Measurements from ENCODE around the gene SORL1-AS1.
A peak's percentile ranks its signal among the peaks of the same experiment; 100 is the strongest.

The SORL1-AS1 gene

GRCh38 chr11:121452609-121453150, at the start of gene SORL1-AS1:
SORL1-AS1 (minus strand) TSS chr11:121452967.
- Mint-ChIP-seq H3K9me3 (no peaks in the 10 kb centered on the region), H3K36me3 (no peaks in the 10 kb centered on the region), H3K4me3 (peak within 1 kb of the TSS; percentile 95), H3K27me3 (no peaks in the 10 kb centered on the region), H3K4me1 (ENCODE audit: low read depth in 2 of 2) (peaks cover 80 to 86% of the 10 kb centered on the region in 2 donors), H3K27ac (peak within 1 kb of the TSS; percentile 85 to 92)
- ATAC-seq (peak; percentile 60 to 66), DNase-seq (ENCODE audit: low spot score) (peak; percentile 72)

GRCh38 chr11:121500717-121501116, 48.0 kb upstream of the SORL1-AS1 start:
- ATAC-seq (no peak), DNase-seq (ENCODE audit: low spot score) (no peak)
- Mint-ChIP-seq H3K27ac (no peak overlapping the region), H3K4me1 (ENCODE audit: low read depth in 2 of 2) (peaks cover 25 to 30% of the 10 kb centered on the region in 2 donors), H3K4me3 (no peak overlapping the region), H3K9me3 (peaks cover 3% of the 10 kb centered on the region), H3K27me3 (no peaks in the 10 kb centered on the region), H3K36me3 (peaks cover 19% of the 10 kb centered on the region)

GRCh38 chr11:121500275-121500674, 47.5 kb upstream of the SORL1-AS1 start:
- H3K4me3 Mint-ChIP-seq, result no peak overlapping the region
- peaks cover 17% of the 10 kb centered on the region for H3K36me3 Mint-ChIP-seq
- no peaks in the 10 kb centered on the region for H3K27me3 Mint-ChIP-seq
- no peak for DNase-seq (ENCODE audit: low spot score)
- no peak for ATAC-seq
- H3K9me3 Mint-ChIP-seq, result peaks cover 3% of the 10 kb centered on the region
- peak overlapping the region in 1 of 2 donors; percentile 28 for H3K27ac Mint-ChIP-seq
- peaks cover 29 to 34% of the 10 kb centered on the region in 2 donors for H3K4me1 Mint-ChIP-seq (ENCODE audit: low read depth in 2 of 2)

GRCh38 chr11:121499405-121499804, 46.6 kb upstream of the SORL1-AS1 start:
- no peak for ATAC-seq
- Mint-ChIP-seq H3K27ac (peak overlapping the region in 1 of 2 donors; percentile 28), H3K9me3 (peaks cover 3% of the 10 kb centered on the region), H3K4me1 (ENCODE audit: low read depth in 2 of 2) (peaks cover 37 to 41% of the 10 kb centered on the region in 2 donors), H3K27me3 (no peaks in the 10 kb centered on the region), H3K36me3 (peaks cover 17% of the 10 kb centered on the region), H3K4me3 (no peak overlapping the region)
- no peak for DNase-seq (ENCODE audit: low spot score)

GRCh38 chr11:121497176-121497998, 44.6 kb upstream of the SORL1-AS1 start:
- Mint-ChIP-seq H3K4me1 (ENCODE audit: low read depth in 2 of 2) (peaks cover 42 to 46% of the 10 kb centered on the region in 2 donors), H3K9me3 (peaks cover 3% of the 10 kb centered on the region), H3K27me3 (no peaks in the 10 kb centered on the region), H3K36me3 (peaks cover 12% of the 10 kb centered on the region), H3K4me3 (no peak overlapping the region), H3K27ac (peak overlapping the region in 1 of 2 donors; percentile 22)
- ATAC-seq (no peak), DNase-seq (ENCODE audit: low spot score) (no peak)

GRCh38 chr11:121494355-121495099, 41.8 kb upstream of the SORL1-AS1 start:
- Mint-ChIP-seq H3K4me3 (peak overlapping the region; percentile 11), H3K27me3 (no peaks in the 10 kb centered on the region), H3K9me3 (no peaks in the 10 kb centered on the region), H3K27ac (peak overlapping the region; percentile 13 to 72), H3K4me1 (ENCODE audit: low read depth in 2 of 2) (peaks cover 42 to 44% of the 10 kb centered on the region in 2 donors), H3K36me3 (peaks cover 16% of the 10 kb centered on the region)
- DNase-seq (ENCODE audit: low spot score), result no peak
- ATAC-seq, result peak in 1 of 2 donors; percentile 43

- H3K27me3 Mint-ChIP-seq, result no peaks in the 10 kb centered on the region
- peaks cover 43 to 44% of the 10 kb centered on the region in 2 donors for H3K4me1 Mint-ChIP-seq (ENCODE audit: low read depth in 2 of 2)
- DNase-seq (ENCODE audit: low spot score), result no peak
- H3K9me3 Mint-ChIP-seq, result no peaks in the 10 kb centered on the region
- H3K4me3 Mint-ChIP-seq, result no peak overlapping the region
- H3K27ac Mint-ChIP-seq, result peak overlapping the region in 1 of 2 donors; percentile 57
- ATAC-seq, result no peak
- peaks cover 17% of the 10 kb centered on the region for H3K36me3 Mint-ChIP-seq
Measured at GRCh38 chr11:121489823-121490222, 37.1 kb upstream of the SORL1-AS1 start.

- DNase-seq (ENCODE audit: low spot score), result no peak
- H3K27ac Mint-ChIP-seq, result peak overlapping the region; percentile 36 to 53
- no peak for ATAC-seq
- H3K4me3 Mint-ChIP-seq, result no peak overlapping the region
- H3K36me3 Mint-ChIP-seq, result peaks cover 22% of the 10 kb centered on the region
- no peaks in the 10 kb centered on the region for H3K27me3 Mint-ChIP-seq
- H3K4me1 Mint-ChIP-seq (ENCODE audit: low read depth in 2 of 2), result peaks cover 44 to 45% of the 10 kb centered on the region in 2 donors
- H3K9me3 Mint-ChIP-seq, result no peaks in the 10 kb centered on the region
Measured at GRCh38 chr11:121488641-121489040, 35.9 kb upstream of the SORL1-AS1 start.

- H3K4me1 Mint-ChIP-seq (ENCODE audit: low read depth in 2 of 2), result peaks cover 48 to 50% of the 10 kb centered on the region in 2 donors
- H3K4me3 Mint-ChIP-seq, result no peak overlapping the region
- ATAC-seq, result no peak
- no peak for DNase-seq (ENCODE audit: low spot score)
- no peaks in the 10 kb centered on the region for H3K27me3 Mint-ChIP-seq
- H3K9me3 Mint-ChIP-seq, result no peaks in the 10 kb centered on the region
- H3K36me3 Mint-ChIP-seq, result peaks cover 22% of the 10 kb centered on the region
- peak overlapping the region; percentile 36 to 53 for H3K27ac Mint-ChIP-seq
Measured at GRCh38 chr11:121488170-121488569, 35.4 kb upstream of the SORL1-AS1 start.

- H3K4me3 Mint-ChIP-seq, result no peak overlapping the region
- no peaks in the 10 kb centered on the region for H3K9me3 Mint-ChIP-seq
- H3K36me3 Mint-ChIP-seq, result peaks cover 22% of the 10 kb centered on the region
- DNase-seq (ENCODE audit: low spot score), result no peak
- no peak for ATAC-seq
- H3K4me1 Mint-ChIP-seq (ENCODE audit: low read depth in 2 of 2), result peaks cover 57% of the 10 kb centered on the region in 2 donors
- peak overlapping the region; percentile 36 to 84 for H3K27ac Mint-ChIP-seq
- no peaks in the 10 kb centered on the region for H3K27me3 Mint-ChIP-seq
Measured at GRCh38 chr11:121487191-121487590, 34.4 kb upstream of the SORL1-AS1 start.

- ATAC-seq, result no peak
- no peaks in the 10 kb centered on the region for H3K27me3 Mint-ChIP-seq
- peaks cover 21% of the 10 kb centered on the region for H3K36me3 Mint-ChIP-seq
- no peaks in the 10 kb centered on the region for H3K9me3 Mint-ChIP-seq
- peak overlapping the region; percentile 87 for H3K4me3 Mint-ChIP-seq
- peak overlapping the region; percentile 89 for H3K27ac Mint-ChIP-seq
- DNase-seq (ENCODE audit: low spot score), result no peak
- peaks cover 62 to 63% of the 10 kb centered on the region in 2 donors for H3K4me1 Mint-ChIP-seq (ENCODE audit: low read depth in 2 of 2)
Measured at GRCh38 chr11:121486054-121486453, 33.3 kb upstream of the SORL1-AS1 start.

GRCh38 chr11:121485216-121485615, 32.4 kb upstream of the SORL1-AS1 start:
- Mint-ChIP-seq H3K27ac (peak overlapping the region; percentile 89), H3K9me3 (no peaks in the 10 kb centered on the region), H3K27me3 (no peaks in the 10 kb centered on the region), H3K4me1 (ENCODE audit: low read depth in 2 of 2) (peaks cover 57 to 61% of the 10 kb centered on the region in 2 donors), H3K36me3 (peaks cover 17% of the 10 kb centered on the region), H3K4me3 (peak overlapping the region; percentile 87)
- ATAC-seq, result peak in 1 of 2 donors; percentile 43
- no peak for DNase-seq (ENCODE audit: low spot score)

GRCh38 chr11:121483805-121484480, 31.2 kb upstream of the SORL1-AS1 start:
- H3K36me3 Mint-ChIP-seq, result peaks cover 5% of the 10 kb centered on the region
- H3K9me3 Mint-ChIP-seq, result no peaks in the 10 kb centered on the region
- peaks cover 51 to 55% of the 10 kb centered on the region in 2 donors for H3K4me1 Mint-ChIP-seq (ENCODE audit: low read depth in 2 of 2)
- peak overlapping the region; percentile 87 for H3K4me3 Mint-ChIP-seq
- peak; percentile 66 for DNase-seq (ENCODE audit: low spot score)
- no peak for ATAC-seq
- peak overlapping the region; percentile 89 for H3K27ac Mint-ChIP-seq
- no peaks in the 10 kb centered on the region for H3K27me3 Mint-ChIP-seq
